ENCODE measurements around the gene RTKN2.
"Not testable (repeated sequence)": the region's sequence is repeated elsewhere in the genome, so short reads cannot be mapped to it uniquely, and the experiment has no call there.

The RTKN2 gene, protein sequence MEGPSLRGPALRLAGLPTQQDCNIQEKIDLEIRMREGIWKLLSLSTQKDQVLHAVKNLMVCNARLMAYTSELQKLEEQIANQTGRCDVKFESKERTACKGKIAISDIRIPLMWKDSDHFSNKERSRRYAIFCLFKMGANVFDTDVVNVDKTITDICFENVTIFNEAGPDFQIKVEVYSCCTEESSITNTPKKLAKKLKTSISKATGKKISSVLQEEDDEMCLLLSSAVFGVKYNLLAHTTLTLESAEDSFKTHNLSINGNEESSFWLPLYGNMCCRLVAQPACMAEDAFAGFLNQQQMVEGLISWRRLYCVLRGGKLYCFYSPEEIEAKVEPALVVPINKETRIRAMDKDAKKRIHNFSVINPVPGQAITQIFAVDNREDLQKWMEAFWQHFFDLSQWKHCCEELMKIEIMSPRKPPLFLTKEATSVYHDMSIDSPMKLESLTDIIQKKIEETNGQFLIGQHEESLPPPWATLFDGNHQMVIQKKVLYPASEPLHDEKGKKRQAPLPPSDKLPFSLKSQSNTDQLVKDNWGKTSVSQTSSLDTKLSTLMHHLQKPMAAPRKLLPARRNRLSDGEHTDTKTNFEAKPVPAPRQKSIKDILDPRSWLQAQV

DNA sequence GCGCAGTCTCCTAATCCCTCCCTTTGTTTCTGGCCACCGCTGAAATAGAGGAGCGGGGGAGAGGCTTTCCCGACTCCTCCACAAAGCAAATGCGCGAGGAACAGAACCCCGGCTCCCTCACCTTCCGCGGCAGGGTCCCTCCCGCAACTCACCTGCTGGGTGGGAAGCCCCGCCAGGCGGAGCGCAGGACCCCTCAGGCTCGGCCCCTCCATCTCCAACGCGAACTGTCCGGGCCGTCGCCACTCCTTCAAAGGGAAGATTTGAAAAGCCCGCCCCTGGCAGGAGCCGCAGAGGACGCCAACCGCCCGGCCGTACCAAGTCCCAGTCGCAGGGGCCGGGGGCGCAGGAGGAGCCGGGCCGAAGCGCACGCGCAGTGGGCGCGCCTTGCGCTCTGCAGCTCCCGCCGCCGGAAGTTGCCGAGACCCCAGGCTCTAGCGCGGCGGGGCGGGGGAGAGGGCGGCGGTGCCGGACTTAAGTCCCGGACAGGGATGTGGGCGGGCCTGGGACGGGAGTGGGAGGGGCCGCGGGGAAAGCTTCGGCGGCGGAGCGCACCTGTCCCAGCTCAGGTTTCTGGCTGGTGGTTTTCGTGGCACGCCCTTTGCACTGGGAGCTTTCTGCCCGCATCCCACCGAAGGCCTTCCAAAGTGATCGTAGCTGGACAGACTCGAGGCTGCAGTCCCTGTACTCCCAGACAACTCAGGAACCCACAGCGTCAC, at the start of gene RTKN2:
Gene RTKN2, minus strand, starts transcription at position 446 of the 716 bp plus-strand sequence. Its CDS starts 234 bp downstream, at position 212.
- DNase-seq: peak; percentile 44 to 59

DNA sequence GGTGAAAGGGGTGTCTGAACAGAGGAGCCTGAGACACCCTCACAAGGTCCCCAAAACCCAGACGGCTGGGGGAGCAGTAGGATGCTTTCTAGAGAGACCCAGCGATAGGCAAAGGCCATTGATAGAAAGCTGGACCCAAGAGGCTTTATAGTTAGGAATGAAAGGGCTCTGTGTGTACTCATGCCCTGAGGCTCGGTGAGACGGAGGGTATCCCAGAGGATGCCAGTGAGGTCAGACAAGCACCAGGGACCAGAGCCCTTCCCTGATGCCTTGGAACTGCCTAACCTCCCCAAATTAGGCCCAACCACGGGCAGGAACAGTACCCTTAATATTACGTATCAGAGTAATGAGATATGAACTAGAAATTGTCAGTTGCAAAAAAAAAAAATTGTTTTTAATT, 48.6 kb upstream of the RTKN2 start:
- DNase-seq: no peak

DNA sequence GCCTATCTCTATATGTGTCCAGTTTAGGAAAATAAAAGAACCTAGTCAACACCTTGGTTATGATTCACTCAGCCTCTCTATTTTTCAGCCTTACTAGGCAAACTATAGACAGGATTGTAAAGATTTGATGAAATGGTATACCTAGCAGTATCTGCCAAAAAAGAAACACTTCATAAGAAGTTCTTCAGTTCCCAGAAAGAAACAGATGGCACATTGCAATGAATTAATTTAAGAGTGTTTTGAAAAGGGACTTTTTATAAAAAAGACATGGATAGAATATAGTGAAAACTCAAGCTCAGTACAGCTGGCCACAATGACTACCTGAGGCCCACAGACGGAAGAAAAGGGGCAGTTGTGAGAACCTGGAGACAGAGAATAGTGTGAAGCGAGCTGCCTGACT, 40.6 kb upstream of the RTKN2 start:
- peak in 1 of 2 donors; percentile 22 for DNase-seq

DNA sequence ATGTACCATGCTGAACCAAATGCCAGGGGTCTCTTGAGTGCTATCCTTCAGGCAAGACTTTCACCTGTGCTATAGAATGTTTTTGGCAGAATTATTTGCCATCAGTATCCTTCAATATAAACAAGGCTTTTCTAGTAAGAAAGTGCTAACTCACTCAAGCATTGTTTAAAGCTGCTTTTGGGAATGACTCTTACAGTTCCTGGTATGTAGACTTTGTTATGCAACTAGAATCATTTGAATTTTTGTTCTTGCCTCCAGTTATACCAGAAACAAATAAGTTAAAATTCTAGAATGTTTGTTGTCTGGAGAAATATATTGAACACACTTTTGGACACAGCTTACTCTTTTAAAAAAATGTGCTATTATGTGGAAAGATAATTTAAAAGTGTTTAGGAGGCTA, 39.5 kb upstream of the RTKN2 start:
- DNase-seq: no peak

DNA sequence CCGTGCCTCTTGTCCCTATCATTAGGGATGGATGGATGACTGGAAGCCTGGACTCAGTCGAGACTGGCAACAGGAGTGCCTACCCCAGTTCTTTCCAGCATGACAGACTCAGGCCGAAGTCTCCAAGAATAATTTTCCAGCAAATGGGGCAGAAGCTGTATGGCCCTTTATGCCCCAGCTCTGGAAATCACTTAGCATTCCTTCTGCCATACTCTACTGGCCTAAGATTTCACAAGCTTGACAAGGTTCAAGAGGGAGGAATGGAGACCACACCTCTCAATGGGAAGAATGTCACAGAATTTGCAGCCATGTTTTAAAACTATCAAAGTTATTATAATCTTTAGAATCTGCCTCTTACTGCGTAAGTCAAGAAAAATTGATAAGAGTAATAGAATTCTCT, 39.0 kb upstream of the RTKN2 start:
- DNase-seq: no peak

DNA sequence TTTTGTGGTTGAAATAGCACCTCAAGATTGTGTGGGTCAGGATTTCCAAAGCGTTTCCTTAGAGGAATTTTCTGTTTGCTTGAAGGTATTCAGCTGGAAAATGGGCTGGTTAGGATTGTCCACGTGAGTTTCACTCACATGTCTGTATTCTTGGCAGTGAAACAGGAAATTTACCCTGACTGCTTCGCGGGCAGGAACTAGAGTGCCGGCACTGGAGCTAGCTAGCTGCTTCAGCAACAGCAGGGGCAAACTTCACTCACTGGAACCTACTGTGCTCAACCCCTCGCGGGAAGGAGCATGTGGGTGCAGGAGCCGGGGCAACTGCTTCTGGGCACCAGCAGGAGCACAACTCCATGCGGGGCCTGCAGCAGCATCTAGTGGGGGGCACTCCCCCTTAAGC, 38.0 kb upstream of the RTKN2 start:
- no peak for DNase-seq

DNA sequence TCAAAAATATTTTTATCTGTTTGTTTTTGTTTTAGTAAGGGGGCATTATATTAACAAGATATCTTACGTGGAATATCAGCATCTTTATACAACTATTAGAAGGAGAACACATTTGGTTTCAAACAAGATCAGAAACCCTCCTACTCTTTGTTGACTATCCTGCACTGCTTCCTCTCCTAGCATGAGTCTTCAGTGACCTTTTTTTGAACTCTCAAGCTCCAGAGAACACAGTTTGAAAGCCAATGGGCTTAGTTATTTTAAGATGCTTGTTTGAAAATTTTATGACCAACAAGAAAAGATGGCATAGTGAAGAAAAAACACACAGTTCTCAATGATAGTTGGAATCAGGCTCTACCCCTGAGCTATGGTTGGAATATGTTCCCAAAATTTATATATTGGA, 37.2 kb upstream of the RTKN2 start:
- no peak for DNase-seq

DNA sequence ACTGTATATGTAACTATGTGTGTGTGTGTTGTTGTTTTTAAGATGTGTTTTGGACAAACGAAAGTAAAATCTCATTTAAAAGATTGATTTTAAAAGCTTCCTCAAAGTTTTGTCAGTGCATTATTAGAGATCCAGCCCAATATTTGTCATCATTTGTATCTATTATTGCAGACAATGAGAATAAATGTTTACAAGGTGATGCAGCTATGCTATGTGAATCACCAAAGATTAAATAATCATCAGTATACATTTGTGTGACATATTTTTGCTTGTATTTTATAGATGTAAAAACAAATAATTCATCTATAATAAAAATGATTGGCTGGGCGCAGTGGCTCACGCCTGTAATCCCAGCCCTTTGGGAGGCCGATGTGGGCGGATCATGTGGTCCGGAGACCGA, 35.3 kb upstream of the RTKN2 start:
- no peak for DNase-seq

DNA sequence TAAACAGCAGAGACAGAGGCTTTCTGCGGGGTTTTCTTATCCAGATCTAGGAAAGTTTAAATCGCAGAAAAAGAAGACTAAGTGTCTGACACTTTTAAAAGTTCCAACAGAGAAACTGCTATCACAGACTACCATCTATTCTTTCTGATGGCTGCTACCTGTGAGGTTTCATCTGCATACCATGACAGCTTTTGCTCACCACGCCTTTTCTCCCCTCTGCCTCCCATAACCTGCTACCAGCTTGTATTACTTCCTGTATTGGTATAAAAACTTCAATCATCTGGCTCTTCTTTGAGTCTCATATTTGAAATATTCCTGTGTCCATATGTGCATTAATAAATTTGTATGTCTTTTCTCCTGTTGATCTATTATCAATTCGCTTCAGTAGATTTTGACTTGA, 34.1 kb upstream of the RTKN2 start:
- DNase-seq: no peak

DNA sequence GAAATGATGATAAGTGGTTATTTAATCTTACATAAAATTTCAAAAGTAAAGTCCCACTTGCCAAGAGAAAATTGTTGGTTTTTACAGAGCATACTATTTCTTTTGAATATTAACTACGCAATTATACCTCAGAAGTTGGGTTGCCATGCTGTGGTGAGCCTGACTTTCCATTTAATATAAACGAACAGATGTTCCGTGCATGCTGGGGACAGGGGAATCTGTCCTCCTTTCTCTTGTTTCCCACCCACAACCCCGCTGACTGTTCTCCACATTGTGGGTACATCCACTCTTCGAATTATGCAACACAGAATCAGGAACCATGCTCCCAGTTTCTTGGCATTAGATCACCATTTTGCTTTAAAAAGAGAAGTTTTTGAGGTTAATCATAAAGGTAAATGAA, 29.2 kb upstream of the RTKN2 start:
- no peak for DNase-seq

DNA sequence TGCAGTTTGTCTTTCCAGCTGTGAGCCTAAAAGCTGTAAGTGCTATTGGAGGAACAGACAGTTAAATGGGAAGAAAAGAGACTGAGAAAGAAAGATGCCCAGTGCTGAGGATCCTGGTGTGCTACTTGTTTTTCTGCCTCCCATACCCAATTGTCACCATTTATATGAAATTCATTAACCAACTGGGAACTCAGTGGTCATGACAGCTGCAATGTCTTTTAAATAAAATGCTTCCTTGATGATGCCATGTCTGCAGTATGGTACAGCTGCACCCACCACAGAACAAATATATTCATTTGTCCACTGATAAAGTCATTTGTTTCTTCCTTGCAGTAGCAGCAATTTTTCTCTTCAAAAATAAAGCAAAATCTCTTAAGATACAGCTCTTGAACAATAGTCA, 15.6 kb upstream of the RTKN2 start:
- no peak for DNase-seq

DNA sequence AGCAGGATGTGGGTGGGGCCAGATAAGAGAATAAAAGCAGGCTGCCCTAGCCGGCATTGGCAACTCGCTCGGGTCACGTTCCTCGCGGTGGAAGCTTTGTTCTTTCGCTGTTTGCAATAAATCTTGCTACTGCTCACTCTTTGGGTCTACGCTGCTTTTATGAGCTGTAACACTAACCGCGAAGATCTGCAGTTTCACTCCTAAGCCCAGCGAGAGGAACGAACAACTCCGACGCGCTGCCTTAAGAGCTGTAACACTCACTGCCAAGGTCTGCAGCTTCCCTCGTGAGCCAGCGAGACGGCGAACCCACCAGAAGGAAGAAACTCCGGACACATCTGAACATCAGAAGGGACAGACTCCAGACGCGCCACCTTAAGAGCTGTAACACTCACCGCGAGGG, 12.7 kb upstream of the RTKN2 start:
- not testable (repeated sequence) for DNase-seq

DNA sequence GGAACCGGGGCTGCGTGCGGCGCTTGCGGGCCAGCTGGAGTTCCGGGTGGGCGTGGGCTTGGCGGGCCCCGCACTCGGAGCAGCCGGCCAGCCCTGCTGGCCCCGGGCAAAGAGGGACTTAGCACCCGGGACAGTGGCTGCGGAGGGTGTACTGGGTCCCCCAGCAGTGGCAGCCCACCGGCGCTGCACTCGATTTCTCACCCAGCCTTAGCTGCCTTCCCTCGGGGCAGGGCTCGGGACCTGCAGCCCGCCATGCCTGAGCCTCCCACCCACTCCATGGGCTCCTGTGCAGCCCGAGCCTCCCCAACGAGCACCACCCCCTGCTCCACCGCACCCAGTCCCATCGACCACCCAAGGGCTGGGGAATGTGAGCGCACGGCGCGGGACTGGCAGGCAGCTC, 11.7 kb upstream of the RTKN2 start:
- DNase-seq: not testable (repeated sequence)

DNA sequence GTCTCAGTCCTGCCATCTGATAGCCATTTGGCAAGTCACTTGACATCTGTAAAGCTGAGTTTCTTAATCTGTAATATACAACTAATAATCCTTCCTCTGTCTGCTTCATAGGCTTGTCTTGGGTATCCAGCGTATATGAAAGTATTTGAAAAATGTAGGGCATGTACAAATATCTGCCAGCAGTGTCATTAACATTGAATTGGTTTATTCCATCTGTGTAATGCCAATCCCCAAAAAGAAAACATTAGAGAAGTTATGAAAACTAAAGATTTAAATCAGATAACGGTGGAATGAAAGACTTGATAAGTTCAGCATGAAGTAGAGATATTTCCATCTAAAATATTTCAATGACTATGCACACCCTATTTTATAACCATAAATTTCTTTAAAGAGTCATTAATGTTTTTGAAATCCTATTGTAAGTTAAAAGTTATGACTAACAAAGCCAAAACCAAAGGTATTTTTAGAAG, 9.8 kb upstream of the RTKN2 start:
- DNase-seq: no peak

DNA sequence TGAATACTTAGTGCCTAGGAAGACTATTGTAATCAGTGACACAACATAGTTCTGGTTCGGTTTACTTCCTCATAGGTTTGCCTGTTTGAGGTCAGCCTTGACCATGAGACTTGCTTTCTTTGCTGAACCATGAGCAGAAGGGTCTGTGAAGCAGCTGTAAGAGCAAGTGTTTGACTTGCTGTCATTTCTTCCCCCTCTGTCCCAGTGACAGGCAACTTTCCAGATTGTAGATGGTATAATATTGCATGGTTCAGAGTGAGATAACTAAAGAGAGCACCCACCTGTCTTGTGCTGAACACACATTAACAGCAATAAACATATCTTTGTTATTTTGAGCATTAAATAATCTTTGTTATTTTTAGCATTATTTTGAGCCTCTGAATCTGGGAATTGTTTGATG, 9.3 kb upstream of the RTKN2 start:
- no peak for DNase-seq

DNA sequence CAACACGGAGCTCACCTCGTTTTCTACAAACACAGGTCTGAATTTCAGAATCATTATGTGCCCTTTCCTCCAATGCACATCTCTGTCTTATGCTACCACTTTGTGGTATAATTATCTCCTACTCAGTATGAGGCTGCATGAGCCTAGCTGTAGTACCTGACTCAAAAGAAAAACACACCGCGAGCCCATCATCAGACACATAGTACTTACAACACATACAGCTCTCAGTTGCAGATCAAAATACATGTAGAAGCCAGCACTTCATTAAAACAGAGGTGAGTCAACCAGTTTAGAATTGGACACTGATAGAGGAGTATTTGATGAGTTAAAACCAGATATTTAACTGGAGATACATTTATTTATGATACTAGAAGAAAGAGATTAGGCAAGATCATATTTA, 1.4 kb upstream of the RTKN2 start:
- no peak for DNase-seq

DNA sequence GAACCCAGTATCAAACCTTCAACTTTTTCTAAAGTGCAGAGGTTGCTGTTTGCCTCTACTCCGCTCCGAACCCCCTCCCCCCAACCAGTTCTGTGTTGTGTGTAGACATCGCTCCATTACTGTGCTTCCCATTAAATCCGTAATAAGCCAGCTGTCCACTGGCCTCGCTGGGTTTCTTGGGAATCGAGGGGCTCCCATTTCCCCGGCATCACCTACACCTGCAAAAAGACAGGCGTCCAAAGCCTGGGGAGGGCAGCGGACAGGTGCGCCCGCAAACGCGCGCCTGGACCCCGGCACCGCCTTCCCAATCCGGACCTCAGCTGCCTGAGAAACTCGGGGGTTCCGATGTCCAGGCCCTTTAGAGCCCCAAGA, 631 bp downstream of the RTKN2 start:
- DNase-seq: no peak

DNA sequence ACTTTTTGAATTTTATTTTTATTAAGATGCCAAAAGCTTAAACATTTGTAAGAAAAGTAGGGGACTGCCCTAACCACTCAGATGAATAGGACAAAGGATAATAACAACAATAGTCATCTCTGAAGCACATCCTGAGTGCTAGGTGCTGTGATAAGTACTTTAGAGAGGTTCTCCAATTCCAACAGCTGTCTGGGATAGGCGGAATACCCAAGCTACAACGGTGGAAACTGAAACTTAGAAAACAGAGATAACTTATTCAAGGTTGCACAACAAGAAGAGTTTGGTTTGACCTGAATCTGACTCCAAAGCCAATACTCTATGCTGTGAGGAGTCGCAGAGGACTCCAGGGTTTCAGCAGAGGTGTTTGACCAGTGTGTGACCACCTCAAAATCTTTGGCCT, 2.0 kb downstream of the RTKN2 start:
- DNase-seq: no peak

DNA sequence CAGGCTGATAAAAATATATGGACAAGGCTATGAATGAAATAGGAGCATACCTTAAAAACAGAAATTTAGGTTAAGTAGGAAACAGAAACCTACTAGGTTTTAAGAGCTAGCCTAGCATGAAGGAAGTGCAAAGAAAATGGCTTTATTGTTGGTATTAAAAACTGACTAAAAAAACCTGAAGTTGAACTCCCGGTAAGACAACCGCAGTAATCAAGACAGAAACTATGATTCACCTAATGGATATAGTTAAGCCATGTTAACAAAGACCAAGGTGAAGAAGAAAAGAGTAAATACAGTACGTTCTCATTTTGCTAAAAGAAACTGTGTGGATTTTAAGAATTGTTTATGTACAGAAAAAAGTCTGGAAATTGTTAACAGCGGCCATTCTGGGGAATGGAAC, 2.5 kb downstream of the RTKN2 start:
- DNase-seq: no peak

DNA sequence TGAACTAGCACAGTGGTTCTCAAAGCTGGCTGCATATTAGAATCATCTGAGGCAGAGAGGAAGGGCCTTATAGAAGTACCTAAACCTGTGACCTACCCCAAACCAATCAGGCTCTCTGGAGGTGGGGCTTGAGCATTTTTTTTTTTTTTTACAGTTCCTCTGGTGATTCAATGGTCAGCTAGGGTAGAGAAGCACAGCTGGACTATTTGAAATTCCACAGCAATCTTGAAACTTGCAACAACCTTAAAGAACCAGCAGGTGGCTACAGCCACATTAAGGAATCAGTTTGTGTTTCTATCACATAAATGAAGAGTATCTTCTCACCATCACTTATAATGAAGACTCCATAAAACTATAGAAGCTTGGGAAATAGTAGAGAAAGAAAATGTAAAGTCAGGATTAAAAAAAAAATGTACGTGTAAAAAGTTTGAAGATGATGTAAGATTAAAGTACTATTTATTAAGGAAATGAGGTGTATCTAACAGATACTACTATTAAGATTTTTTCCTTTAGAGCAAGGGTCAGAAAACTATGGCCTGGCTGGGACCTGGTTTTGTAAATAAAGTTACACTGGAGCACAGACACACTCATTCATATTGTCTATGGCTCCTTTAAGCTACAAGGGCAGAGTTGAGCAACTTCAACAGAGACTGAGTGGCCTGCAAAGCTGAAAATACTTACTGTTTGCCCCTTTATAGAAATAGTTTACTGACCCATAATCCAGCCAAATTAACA, 3.8 kb downstream of the RTKN2 start:
- DNase-seq: peak in 1 of 2 donors; percentile 14

DNA sequence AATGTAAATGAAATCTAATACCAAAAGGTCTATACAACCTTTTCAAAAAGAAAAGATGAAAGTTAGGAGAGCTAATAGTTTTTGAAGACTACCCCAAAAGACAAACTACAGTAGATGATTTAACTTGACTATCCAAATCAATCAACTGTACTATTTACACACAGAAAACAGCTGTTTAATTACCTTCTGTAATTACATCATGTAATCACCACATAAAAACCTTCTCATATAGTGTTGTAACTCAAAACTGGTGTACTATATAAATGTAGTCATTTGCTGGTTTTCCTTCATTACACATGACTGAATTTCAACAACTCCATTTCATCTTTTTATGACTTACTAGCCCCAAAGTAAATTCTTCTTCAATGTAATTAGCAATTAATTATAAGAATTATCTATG, 4.5 kb downstream of the RTKN2 start:
- DNase-seq: no peak

DNA sequence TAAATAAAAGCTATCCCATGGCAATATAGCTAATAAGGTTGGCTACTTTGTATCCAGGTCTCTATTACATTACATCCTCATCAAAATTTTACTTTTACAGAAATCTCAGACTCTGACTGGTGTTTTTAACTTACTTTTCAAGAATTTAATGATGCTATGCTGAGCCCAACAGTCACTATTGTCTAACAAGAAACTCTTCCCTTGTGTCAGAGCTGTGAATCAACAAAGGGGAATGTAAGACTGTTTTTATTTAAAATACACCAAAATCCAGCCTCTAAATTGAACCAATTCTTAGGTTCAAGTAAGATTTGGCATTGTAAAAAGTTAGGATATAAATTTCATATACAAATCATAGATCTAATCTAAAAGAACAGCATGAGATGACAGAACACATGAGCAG, 7.0 kb downstream of the RTKN2 start:
- no peak for DNase-seq

DNA sequence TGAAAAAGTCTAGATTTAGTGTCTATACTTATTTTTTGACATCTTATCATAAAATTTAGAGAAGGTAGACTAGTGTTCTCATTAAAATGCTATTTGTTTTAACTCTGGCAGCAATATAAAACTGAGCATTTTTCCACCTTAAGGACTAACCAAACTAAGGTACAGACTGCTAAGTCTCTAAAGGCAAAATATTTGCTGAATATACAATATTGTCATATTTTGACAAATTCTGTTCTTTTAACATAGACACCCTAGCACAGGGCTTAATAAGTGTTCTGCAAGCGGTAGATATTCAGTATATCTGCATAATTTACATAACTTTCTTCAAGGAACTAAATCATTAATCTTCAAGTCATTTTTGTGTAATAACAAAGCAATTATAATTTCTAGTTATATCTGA, 8.6 kb downstream of the RTKN2 start:
- DNase-seq: no peak

Measured in hippocampal formation (tissue), 2 donors.